A204.1 (cell line): ENCODE data around the gene SNRNP48.

Source experiments
- FAIRE-seq: peaks from 2 replicates; lab custom pipeline; 2012; peaks lifted over from hg19 to GRCh38; lab: Jason Lieb, UNC

The SNRNP48 gene, protein sequence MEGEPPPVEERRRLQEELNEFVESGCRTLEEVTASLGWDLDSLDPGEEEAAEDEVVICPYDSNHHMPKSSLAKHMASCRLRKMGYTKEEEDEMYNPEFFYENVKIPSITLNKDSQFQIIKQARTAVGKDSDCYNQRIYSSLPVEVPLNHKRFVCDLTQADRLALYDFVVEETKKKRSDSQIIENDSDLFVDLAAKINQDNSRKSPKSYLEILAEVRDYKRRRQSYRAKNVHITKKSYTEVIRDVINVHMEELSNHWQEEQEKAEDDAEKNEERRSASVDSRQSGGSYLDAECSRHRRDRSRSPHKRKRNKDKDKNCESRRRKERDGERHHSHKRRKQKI

DNA sequence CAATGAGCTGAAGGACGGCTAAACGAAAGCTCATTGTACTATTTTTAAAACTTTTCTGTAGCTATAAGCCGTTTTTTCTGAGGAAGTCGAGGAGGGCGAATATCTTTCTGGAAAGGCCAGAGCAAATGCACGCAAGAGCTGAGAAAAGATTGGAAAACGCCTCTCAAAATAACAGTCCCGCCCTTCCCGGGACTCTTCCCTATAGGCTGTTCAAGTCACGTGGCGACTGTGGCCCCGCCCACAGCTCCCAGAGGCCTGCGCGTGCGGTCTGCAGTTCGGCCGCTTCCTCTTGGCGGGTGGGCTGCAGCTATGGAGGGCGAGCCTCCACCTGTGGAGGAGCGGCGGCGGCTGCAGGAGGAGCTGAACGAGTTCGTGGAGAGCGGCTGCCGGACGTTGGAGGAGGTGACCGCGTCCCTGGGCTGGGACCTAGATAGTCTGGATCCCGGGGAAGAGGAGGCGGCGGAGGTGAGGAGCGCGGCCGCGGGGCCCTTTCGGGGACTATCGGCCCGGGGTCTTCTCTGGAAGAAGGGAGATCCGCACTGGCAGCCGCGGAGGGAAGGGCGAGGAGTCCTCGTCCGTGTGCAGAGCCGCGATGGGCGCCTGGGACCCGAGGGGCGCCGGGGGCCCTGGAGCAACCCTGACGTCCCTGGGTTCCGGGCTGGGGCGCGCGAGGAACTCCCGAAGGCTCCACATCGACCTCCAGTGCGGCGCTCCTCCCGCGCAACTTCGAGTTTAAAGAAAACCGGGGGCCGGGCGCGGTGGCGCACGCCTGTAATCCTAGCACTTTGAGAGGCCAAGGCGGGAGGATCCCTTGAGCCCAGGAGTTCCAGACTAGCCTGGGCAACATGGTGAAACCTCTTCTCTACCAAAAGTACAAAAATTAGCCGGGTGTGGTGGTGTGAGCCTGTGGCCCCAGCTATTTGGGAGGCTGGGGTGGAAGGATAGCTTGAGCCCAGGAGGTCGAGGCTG, at the start of gene SNRNP48:
TSS of gene SNRNP48 (plus strand) at position 250 of the 969 bp plus-strand sequence. CDS start at position 310, 60 bp downstream.
- FAIRE-seq = peak; percentile 93

DNA sequence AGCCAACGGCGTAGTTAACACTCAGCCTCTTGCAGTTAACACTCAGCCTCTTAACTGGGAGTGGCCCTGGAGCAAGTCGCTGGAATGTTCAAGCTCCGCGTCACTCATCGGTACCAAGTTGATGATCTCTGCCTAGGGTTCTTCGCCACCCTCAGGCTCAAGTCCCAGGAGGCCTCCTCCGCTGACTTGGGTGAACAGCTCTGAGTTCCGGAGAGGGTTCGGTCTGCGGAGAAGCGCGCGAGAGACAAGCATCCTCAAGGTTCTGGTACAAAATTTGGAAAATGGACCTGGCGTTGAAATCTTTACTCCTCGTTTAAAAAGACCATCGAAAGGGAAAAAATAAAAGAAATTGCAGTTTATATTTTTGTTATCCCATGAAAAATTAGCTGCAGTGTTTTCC, 49.4 kb upstream of the SNRNP48 start:
- FAIRE-seq = no peak

DNA sequence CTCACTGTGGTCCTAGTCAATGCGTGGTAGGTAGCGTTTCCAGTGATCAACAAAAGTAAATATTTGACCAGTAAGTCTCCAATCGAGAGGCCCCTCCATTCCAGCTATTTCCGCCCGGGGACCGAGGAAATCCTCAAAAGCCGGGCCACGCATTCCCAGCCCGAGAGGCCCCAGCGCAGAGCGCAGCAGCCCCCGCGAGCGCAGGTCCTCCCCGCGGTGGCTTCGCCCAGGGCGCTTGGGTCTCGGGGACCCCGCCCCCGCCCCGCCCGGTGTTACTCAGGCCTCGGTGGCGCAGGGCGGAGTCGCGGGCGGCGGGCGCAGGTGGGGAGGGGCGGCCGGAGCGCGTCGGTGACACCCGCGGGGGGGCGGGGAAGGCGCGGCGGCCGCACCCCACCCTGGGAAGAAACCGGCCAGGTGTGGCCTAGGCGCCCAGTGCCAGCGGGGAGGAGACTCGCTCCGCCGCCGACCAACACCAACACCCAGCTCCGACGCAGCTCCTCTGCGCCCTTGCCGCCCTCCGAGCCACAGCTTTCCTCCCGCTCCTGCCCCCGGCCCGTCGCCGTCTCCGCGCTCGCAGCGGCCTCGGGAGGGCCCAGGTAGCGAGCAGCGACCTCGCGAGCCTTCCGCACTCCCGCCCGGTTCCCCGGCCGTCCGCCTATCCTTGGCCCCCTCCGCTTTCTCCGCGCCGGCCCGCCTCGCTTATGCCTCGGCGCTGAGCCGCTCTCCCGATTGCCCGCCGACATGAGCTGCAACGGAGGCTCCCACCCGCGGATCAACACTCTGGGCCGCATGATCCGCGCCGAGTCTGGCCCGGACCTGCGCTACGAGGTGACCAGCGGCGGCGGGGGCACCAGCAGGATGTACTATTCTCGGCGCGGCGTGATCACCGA, 48.6 kb upstream of the SNRNP48 start, which contains the start of gene DSP:
TSS of gene DSP (plus strand) at position 497 of the 890 bp plus-strand sequence. CDS start at position 742, 245 bp downstream.
- FAIRE-seq = no peak

DNA sequence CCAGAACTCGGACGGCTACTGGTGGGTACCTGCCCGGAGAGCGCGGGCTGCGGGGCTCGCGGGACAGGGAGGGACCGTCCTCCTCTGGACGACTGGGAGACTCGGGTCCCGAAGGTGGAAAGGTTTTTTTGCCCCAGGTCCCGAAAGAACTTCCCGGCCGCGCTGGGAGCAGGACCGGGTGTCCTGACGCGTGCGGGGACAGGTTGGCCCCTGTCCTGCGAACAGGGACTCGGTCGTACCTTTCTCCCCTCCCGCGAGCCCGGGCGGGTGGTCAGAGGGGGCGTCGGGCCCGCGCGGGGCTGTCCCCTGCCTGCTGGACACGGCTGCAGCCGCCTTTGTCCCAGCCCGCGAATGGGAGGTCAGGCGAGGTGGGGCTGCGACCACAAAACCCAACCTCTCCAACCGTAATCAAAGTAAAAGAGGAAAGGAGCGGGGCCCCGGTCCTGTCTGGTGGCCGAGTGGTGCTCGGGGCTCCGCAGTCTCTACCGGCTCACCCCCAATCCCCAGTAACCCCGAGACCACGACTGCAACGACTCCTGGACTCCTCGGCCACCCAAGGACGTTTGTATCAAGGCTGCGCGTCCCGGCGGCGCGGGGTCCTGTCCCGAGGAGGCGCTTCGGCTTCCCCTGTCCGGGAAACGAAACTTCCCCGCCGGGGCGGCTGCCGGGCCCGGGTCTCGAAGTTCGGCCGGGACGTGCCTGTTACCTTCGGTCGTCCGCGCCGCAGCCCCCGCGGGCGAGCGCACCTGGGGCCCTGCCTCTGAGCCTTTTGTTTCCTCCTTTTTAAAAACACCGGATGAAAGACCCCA, 47.7 kb upstream of the SNRNP48 start:
- FAIRE-seq = no peak

DNA sequence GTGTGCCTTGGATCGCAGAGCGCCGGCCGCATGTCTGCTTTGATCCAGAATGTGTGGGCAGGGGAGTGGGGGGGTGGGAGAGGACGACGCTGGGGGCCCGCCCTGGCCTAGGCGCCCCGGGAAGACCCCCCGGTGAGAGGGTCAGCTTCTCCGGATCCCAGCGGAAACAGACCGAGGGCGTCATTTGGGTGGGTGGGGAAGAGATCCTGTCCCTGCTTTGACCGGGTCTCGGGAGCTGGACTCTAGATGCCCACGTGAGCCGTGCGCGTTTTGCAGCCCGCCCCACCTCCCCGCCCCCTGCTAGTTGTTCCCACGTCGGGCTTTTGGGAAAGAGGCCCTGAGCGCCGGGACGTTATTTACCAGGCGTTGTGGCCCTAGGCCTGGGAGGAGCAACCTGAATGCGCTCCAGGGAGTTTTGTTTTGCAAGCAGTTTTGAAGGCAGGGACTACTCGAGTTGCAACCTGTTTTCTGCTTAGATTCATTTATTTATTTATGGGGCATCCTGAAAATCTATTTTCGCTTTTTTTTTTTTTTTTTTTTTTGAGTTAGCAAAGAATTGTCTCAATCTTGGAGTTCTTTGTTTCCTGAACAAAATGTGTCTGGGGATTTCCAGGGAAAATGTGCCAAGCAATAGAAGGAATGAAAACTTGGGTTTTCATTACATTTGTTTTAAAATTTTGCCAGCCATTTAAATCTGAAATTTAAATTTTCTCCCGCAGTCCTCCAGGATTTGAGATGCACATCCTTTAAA, 46.9 kb upstream of the SNRNP48 start:
- no peak for FAIRE-seq

DNA sequence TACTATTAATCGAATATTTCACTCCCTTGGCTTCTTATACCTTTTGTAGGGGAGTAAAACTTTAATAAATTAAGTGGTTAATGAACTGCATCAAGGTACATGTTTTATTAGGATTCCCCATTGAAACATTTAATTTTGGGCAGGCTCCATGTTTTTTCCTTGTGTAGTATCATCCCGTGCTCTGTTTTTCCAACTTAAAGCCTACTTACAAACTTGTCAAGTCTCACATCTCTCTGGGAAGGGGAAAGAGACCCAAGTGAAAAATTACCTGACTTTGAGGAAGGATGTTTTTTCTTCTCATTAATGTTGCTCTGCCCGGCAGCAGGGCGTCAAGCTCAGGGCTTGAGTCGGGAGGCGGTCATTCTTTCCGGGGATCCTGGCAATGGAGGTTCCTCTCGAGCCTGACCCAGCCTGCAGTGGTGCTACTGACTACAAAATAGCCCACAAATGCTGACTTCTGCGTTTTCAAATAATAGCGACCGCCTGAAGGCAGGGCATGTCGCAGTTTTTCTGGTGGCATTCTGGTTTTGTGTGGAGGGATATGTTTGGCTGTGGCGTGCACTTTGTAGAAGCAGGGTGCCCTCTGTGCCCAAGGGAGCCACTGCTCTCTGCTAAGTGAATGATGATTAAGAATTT, 46.1 kb upstream of the SNRNP48 start:
- FAIRE-seq = no peak

DNA sequence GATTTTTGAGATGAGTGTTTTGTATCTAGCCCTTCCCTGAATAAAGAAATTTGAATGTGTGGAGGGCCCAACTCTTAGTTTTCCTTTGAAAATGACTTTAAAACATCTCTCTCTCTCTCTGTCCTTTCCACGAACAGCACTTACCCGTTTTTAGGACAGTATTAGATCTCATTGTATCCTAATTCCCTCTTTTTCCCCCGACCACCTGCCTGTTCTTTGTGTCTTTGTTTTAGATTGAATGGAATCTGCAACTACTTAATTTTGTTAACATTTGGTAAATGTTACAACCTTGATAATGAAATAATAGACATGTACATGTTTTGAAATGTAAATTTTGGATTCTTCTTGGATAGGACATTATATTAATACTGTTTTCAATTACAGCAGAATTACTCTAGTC, 45.4 kb upstream of the SNRNP48 start:
- no peak for FAIRE-seq

DNA sequence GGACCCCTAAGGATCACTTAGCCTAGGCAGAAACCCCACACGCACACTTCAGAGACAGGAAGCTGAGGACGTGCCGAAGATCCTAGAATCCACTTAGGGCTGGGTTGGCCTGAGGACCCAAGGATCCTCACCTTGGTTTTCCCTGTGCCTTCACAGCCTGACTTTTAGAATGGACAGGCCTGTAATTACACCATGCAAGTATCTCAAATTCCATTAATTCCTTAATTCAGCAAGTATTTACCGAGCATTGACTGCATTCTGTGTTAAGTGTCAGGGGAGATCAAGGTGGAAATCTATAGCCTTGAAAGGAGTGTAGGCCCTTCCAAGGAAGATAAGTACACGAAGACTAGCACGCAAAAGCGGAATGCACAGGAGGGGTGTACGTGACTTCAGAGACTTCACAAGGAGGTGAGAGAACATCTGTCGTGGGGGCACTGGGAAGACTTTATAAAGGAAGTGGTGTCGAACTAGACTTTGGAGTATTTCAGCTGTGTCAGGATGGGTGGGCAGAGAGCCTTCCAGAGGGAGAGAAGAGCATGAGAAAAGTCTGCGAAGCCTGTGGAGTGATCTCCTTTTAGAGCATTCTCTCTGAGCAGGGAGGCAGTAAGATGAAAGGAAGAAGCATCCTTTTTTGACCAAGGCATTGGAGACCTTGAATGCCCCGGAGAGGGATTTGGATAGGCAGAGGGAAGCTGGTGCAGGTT, 44.5 kb upstream of the SNRNP48 start:
- no peak for FAIRE-seq

DNA sequence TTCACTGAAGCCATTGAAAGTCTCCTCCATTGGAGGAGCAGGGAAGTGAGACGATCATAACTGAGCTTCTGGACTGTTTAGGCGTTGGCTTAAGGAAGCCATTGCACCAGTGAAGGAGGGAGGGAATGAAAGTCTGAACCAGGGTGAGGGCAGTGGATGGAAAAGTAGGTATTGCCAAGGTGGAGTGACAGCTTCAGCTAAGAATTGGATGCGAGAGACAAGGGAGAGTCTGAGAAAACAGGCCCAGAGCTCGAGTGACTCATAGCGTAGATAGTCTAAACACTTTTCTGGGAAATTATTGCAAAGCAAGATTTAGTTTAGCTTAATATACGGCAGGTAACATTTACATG, 44.0 kb upstream of the SNRNP48 start:
- FAIRE-seq = no peak

DNA sequence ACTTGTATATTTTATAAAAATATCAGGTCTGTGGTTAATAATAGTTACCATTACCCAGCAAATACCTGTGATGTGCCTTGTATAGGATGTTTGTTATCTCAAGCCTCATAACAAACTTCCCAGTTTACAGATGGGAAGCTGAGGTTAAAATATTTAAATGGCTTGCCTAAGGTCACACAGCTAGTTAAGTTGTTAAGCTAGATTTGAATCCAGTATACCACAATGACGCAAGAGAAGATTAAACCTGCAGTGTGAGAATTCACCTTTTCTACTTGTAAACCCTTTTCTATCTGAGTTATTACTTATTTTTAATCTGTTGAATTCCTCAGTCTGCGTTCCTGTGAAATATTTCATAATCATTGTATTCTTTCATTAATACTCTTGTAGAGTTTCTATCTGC, 43.6 kb upstream of the SNRNP48 start:
- FAIRE-seq = no peak

DNA sequence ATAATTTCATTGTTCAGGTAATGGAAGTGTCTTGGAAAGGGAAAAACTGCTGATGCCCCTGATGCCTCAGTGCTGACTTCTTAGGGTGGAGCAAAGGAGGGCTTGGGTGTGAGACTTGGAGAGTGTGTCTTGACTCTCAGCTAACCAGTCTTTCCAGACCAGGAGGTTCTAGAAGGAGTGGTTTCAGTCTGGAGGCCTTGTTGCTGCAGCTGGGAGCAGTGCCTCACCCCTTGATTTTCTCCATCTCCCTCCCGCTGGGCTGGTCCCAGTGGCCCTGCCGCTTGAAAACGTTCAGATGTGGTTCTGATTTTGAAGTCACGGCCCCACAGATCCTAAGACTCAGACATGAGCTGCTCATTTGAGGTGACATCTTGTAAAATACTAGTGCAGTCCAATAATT, 43.1 kb upstream of the SNRNP48 start:
- no peak for FAIRE-seq

DNA sequence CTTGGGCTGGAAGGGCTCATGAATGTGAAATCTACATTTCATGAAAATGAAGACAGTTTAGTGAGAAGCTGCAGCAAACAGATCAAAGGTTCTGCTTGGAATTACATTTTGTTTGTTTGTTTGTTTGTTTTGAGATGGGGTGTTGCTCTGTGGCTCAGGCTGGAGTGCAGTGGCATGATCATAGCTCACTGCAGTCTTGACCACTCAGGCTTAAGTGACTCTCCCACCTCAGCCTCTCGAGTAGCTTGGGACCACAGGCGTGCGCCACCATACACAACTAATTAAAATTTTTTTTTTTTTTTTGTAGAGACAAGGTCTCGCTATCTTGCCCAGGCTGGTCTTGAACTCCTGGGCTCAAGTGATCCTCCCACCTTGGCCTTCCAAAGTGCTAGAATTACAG, 42.7 kb upstream of the SNRNP48 start:
- FAIRE-seq = no peak

DNA sequence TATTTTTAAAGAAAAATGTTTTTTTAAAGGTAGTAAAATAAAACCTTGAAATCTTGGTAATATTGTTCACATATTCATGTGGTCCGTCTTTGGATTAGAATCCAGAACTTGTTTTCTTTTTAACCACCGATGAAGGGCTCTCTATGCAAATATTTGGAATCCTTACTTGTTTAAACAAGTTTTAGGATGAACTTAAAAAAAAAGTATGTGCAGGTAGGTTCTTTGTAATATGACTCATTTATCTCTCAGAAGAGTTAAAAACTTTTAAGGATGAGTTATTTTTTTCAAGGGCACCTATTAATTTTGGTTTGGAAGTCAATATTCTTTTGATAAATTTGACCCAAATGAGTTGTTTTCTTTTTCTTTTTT, 39.6 kb upstream of the SNRNP48 start:
- no peak for FAIRE-seq

DNA sequence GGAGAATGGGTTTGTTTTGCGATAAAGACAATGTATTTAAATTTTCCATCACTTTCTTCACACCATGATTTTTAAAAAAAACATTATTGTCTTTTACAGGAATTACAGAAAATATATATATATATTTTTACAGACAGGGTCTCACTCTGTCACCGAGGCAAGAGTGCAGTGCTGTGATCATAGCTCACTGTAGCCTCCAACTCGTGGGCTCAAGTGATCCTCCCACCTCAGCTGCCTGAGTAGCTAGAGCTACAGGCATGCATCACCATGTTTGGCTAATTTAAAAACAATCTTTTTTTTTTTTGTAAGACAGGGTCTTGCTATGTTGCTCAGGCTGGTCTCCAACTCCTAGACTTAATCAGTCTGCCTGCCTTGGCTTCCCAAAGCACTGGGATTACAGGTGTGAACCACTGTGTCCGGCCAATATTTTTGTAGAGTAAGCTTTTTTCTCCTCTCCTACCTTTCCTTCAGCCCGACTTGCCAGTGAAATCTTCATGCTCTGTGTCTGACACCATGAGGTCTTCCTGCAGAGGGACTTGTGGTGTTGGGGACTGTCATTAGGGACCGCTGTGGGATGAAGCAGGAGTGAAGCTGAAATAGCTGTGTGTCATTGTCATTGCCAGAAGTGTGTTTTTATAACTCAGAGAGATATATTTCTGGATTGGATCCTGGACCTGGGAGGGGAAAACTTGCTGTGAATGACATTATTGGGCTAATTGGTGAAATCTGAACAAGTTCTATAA, 35.3 kb upstream of the SNRNP48 start:
- FAIRE-seq = no peak

DNA sequence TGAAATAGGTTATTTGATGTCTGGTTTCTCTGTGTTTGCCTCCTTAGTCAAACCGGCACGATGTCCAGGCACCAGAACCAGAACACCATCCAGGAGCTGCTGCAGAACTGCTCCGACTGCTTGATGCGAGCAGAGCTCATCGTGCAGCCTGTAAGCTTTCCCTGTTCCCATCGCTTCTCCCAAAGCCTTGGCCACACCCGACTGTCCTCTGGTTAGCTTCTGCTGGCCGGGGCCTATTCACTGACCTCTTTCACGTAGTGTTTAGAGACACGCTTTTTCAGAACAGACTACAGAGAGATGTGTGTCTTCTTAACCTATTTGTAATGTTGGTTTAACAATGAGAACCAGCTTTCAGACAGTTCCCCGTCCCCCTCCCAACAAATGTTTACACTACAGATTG, 34.3 kb upstream of the SNRNP48 start:
- no peak for FAIRE-seq

DNA sequence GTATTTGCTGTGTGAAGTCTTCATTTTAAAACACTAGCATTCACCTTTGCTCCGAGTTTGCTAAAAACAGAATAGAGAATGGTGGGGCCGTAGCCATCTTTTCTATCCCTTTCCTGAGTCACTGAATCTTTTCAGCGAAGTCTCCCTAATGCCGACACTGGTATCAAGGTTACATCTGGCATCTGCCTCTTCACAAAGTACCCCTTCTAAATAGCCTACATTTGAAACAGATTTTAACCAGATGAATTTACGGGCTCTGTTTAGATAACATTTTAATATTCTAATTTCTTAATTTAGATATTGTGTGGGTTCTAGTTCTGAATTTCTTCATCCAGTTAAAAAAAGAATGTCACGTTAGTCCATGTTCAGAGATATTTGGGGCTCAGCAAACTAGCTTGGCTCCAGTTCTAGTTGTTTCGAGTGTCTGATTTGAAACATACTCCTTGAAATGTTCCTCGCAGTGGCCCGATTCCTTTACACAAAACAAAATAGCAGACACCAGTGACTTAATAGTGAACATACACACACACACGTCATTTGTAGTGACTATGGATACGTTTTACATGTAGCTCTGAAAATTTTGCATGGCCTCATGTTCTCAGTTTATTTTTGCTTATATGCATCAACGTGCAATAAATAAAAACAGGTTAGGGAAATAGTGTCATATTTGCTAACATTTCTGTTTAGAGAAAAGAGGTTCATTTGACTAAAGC, 33.4 kb upstream of the SNRNP48 start:
- no peak for FAIRE-seq

DNA sequence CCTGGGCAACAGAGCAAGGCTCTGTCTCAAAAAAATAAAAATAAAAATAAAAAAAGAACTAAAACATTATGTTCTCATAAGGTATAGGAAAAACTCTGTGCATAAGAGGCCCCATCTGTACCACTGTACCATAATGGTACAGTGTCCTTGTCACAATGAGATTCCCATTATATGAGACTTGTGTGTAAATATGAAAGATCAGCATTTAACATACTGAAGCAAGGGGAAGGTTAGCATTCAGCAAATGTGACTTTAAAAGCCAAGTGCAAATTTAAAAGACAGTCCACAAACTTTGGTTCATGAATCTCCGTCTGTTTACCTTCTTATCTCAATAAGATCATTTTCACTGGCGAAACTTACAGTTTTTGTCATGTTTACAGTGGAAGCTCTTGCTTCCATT, 32.3 kb upstream of the SNRNP48 start:
- FAIRE-seq = no peak

DNA sequence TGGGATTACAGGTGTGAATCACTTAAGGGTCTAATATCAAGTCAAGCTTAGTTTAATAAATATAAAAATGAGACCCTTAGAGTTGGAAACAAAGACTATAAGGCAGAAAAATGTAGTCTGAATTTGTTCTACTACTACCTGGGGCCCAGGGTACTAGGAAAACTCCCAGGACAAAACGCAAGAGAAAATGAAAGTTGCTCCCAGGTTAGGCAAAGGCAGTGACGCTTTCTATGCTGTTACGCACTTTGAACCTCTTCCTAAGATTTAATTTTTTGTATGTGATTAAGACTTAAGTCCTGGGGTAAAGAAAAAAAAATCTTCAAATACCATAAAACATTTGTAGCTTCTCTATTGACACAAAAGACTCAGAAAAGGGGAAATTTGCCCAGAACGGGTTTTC, 31.2 kb upstream of the SNRNP48 start:
- no peak for FAIRE-seq
